GM11168 (cell line): Measurements from ENCODE around the gene CDH11.

Experiments used
- in situ Hi-C: fragments of 300-500 bp; cut with MboI; formaldehyde crosslinking; loops from one replicate; pipeline ENCODE4 v1.12.0; 2022; ENCODE audit warnings: low sequenced_read_pairs; ENCODE audit not compliant: unreplicated experiment

CDH11 gene

GRCh38 chr16:64926476-64926875 lies 195.4 kb downstream of the CDH11 start:
- in situ Hi-C loops = no loop called here

- in situ Hi-C loops = no loop called here
Observed at GRCh38 chr16:64925166-64925565, 196.7 kb downstream of the CDH11 start.

DNA sequence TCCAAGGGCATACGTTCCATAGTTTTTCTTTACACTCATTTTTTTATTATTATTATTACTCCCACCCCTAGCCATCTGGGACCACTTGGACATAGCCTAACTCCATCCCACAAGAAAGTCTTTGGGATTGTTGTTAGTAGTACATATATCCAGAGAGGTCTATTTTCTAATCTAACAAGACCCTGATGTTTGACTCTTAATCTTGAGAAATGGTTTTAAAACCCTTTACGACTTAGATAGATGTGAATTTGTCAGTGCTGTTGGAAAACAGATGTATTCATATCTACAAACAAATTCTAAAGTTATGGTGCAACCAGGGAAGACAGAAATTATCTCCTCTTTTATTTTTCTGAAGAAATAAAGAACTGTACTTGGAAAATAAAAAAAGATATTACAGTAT lies 197.8 kb downstream of the CDH11 start:
- in situ Hi-C loops = no loop called here

DNA sequence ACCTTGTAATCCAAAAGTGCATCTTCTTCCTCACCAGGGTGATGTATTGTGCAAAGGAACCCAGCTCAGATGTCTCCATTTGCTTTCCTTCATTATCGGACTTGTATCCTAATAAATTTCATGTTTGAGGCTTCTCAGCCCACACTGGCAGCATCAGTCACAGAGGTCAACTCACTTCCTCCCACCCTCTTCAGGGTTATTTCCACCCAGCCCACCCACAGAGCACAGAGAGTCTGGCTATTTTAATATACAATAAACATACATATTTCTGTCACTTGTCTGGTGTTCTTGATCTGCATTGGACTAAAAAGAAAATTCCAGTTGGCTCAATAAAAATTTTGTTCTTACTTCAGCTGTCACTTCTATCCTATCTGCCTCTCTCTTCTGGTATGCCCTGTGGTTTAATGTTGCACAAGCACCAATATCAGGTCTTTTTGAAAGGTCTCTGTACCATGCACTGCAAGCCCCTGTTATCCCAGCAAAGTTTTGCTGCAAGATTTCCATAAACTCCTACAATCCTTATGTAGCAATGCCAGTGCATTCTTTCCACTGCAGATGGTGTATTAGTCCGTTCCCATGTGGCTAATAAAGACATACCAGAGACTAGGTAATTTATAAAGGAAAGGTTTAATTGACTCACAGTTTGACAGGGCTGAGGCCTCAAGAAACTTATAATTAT lies 201.8 kb downstream of the CDH11 start:
- in situ Hi-C loops = no loop called here

GRCh38 chr16:64919141-64919540 lies 202.7 kb downstream of the CDH11 start:
- in situ Hi-C loops = no loop called here

DNA sequence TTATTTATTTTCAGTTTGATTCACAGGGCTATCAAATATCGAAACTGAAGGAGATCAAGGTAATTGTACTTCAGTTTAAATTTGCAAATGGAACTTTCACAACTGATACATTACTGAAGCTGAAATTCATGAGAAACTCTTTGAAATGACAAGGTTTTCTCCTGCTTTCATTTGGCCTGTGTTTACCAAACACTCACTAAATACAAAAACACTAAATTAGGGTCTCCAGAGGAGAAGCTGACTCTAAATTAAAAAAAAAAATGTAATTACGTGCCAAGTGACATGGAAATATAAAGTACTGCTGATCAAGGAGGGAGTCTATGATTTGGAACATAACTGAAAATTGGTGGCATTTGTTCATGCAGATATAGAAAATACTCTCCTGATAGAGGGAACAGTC lies 205.8 kb downstream of the CDH11 start:
- in situ Hi-C loops = no loop called here

GRCh38 chr16:64910356-64910755 lies 211.5 kb downstream of the CDH11 start:
- in situ Hi-C loops = no loop called here

DNA sequence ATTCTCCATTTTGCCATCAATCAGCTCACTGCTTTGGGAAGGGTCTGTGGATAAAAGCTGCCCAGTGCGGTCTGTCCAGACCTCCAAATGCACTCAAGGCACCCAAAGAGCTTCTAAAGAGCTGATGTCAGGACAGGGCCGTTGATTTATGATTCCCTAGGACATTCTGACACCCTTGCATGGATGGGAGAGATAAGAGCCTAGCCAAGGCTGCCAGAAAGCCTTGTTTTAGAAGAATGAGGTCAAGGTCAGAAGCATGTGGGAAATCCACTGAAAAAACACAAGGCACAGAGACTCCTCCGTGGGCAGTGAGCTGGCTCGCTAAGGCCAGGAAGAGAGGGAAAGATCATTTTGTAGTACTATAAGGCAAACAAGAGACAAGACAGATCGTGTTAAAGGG lies 214.0 kb downstream of the CDH11 start:
- in situ Hi-C loops = no loop called here

DNA sequence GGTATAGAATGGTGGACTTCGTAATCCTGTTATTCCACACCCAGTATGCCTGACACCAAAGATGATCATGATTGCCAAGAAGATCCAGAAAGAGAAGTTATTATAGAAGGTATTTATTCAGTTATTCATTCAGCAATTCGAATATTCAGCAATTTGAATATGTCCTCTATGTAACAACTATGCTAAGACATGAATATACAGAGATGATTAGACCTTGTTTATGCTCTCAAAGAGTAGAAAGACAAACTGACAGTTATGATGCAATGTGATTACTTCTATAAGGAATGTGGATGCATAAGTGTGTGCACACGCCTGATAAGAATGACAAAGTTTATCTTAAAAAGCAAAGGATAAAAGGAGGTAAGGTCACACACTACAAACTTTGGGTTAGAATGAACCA lies 218.1 kb downstream of the CDH11 start:
- in situ Hi-C loops = no loop called here

- in situ Hi-C loops = no loop called here
Observed at GRCh38 chr16:64900517-64900916, 221.3 kb downstream of the CDH11 start.

DNA sequence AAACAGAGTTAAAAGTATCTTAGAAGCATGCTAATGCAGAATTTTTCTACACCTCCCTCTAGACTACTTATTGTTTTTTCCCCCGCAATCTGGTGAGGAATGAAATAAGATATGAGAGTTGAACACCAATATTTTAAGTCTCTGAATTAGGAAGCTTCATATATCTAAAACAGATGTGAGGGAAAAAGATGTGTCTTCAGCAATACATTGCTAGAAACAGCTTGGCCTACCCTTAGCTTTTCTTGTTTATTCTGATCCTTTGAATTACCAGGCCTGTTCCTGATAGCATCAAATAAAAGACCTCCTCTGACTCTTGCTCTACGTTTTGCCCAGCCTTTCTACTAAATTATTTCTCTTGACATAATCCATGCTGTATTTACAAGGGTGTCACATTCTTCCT lies 221.8 kb downstream of the CDH11 start:
- in situ Hi-C loops = no loop called here

- in situ Hi-C loops = no loop called here
Observed at GRCh38 chr16:64898159-64898558, 223.7 kb downstream of the CDH11 start.
